ENCODE data around the gene PRKCB.

The PRKCB gene

GRCh38 chr16:24041834-24042631, 206.2 kb downstream of the PRKCB start:
- no peak overlapping the region for H2AFZ ChIP-seq (ENCODE audit: low read length)
- no peaks in the 10 kb centered on the region for H3K9me3 ChIP-seq (ENCODE audit: insufficient read depth, low read depth, low read length)
- no peak overlapping the region for H3K4me3 ChIP-seq (ENCODE audit: low read length, poor library complexity, severe bottlenecking)
- H3K79me2 ChIP-seq (ENCODE audit: insufficient read depth, low read length): 0 out of 2 replicates have a peak, but pooled peaks cover 4% of the 10 kb centered on the region
- no peak overlapping the region for H3K9ac ChIP-seq (ENCODE audit: low read depth, low read length, poor library complexity, severe bottlenecking)
- H3K27me3 ChIP-seq (ENCODE audit: insufficient read depth, low read length, poor library complexity, severe bottlenecking): no peaks in the 10 kb centered on the region
- peaks cover 43% of the 10 kb centered on the region; the same call in 1 of the 2 replicates for H3K36me3 ChIP-seq (ENCODE audit: insufficient read depth, low read length)
- no peaks in the 10 kb centered on the region for H4K20me1 ChIP-seq (ENCODE audit: insufficient read depth, low read length, poor library complexity, severe bottlenecking)
- no peaks in the 10 kb centered on the region for H3K4me1 ChIP-seq (ENCODE audit: insufficient read depth, low read length, poor library complexity, severe bottlenecking)
- no peaks in the 10 kb centered on the region for H3K9me2 ChIP-seq (replicated peaks; ENCODE audit: low read depth, low read length)
- no peaks in the 10 kb centered on the region for H3F3A ChIP-seq (ENCODE audit: low read depth)
- TF ChIP-seq CTCF (conservative IDR thresholded peaks at IDR 0.05; ENCODE audit: low read length) (peak; percentile 83), EZH2phosphoT487 (IDR thresholded peaks at IDR 0.05; ENCODE audit: borderline replicate concordance) (no peak)
- H3K4me2 ChIP-seq (ENCODE audit: low read depth, low read length, poor library complexity, severe bottlenecking): no peak overlapping the region

- Histone ChIP-seq H3K27me3 (ENCODE audit: insufficient read depth, low read length, poor library complexity, severe bottlenecking) (no peaks in the 10 kb centered on the region), H3K9ac (ENCODE audit: low read depth, low read length, poor library complexity, severe bottlenecking) (no peak overlapping the region), H3K79me2 (ENCODE audit: insufficient read depth, low read length) (0 out of 2 replicates have a peak, but pooled peaks cover 4% of the 10 kb centered on the region), H3K36me3 (ENCODE audit: insufficient read depth, low read length) (peaks cover 38% of the 10 kb centered on the region; the same call in 1 of the 2 replicates), H4K20me1 (ENCODE audit: insufficient read depth, low read length, poor library complexity, severe bottlenecking) (no peaks in the 10 kb centered on the region), H3K4me1 (ENCODE audit: insufficient read depth, low read length, poor library complexity, severe bottlenecking) (no peaks in the 10 kb centered on the region), H3K9me3 (ENCODE audit: insufficient read depth, low read depth, low read length) (no peaks in the 10 kb centered on the region), H3K9me2 (replicated peaks; ENCODE audit: low read depth, low read length) (no peaks in the 10 kb centered on the region), H3F3A (ENCODE audit: low read depth) (no peaks in the 10 kb centered on the region), H3K4me2 (ENCODE audit: low read depth, low read length, poor library complexity, severe bottlenecking) (no peak overlapping the region), H3K4me3 (ENCODE audit: low read length, poor library complexity, severe bottlenecking) (no peak overlapping the region), H2AFZ (ENCODE audit: low read length) (no peak overlapping the region)
- TF ChIP-seq EZH2phosphoT487 (IDR thresholded peaks at IDR 0.05; ENCODE audit: borderline replicate concordance) (no peak), CTCF (conservative IDR thresholded peaks at IDR 0.05; ENCODE audit: low read length) (no peak)
These were observed 208.7 kb downstream of the PRKCB start for GRCh38 chr16:24044467-24044866.

- TF ChIP-seq EZH2phosphoT487 (IDR thresholded peaks at IDR 0.05; ENCODE audit: borderline replicate concordance): no peak
- peak; percentile 24 for TF ChIP-seq CTCF (conservative IDR thresholded peaks at IDR 0.05; ENCODE audit: low read length)
- Histone ChIP-seq H3K9ac (ENCODE audit: low read depth, low read length, poor library complexity, severe bottlenecking) (no peak overlapping the region), H3K36me3 (ENCODE audit: insufficient read depth, low read length) (peaks cover 37% of the 10 kb centered on the region; the same call in 1 of the 2 replicates), H3F3A (ENCODE audit: low read depth) (no peaks in the 10 kb centered on the region), H3K79me2 (ENCODE audit: insufficient read depth, low read length) (0 out of 2 replicates have a peak, but pooled peaks cover 4% of the 10 kb centered on the region), H3K4me2 (ENCODE audit: low read depth, low read length, poor library complexity, severe bottlenecking) (no peak overlapping the region), H3K9me2 (replicated peaks; ENCODE audit: low read depth, low read length) (no peaks in the 10 kb centered on the region), H3K27me3 (ENCODE audit: insufficient read depth, low read length, poor library complexity, severe bottlenecking) (no peaks in the 10 kb centered on the region), H4K20me1 (ENCODE audit: insufficient read depth, low read length, poor library complexity, severe bottlenecking) (no peaks in the 10 kb centered on the region), H3K4me3 (ENCODE audit: low read length, poor library complexity, severe bottlenecking) (no peak overlapping the region), H2AFZ (ENCODE audit: low read length) (no peak overlapping the region), H3K9me3 (ENCODE audit: insufficient read depth, low read depth, low read length) (no peaks in the 10 kb centered on the region), H3K4me1 (ENCODE audit: insufficient read depth, low read length, poor library complexity, severe bottlenecking) (no peaks in the 10 kb centered on the region)
These were observed 209.9 kb downstream of the PRKCB start for GRCh38 chr16:24045641-24046040.
